Measurements from ENCODE around the gene HMCN2. TPM values are rescaled to one million over a fixed set of nuclear protein-coding genes. Genes with fewer than 3 reads are reported as not detected.
"Not testable (repeated sequence)": the region's sequence is repeated elsewhere in the genome, so short reads cannot be mapped to it uniquely, and the experiment has no call there.

HMCN2 gene
- total and polyA plus RNA-seq, 2 donors = 0.90 to 2.2 TPM

DNA sequence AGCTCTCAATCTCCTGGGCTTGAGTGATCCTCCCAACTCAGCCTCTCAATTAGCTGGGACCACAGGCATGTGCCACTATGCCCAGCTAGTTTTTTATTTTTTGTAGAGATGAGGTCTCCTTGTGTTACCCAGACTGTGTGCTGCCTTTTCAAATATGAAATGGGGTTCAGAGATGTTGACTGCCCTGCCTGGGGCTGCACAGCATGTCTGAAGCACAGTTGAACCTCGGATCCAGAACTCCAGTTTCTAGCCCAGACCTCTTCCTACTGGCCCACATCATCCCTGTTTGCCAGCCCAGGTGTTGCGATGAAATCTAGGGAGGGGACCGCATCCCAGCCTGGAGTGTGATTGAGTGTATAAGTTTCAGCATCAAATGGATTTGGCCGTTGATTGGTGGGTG lies 69.4 kb downstream of the HMCN2 start:
- H3K9me3 ChIP-seq (ENCODE audit: control insufficient read depth in 2 of 2, insufficient read depth in 1 of 2, low read length in 1 of 2) = no peaks in the 10 kb centered on the region

DNA sequence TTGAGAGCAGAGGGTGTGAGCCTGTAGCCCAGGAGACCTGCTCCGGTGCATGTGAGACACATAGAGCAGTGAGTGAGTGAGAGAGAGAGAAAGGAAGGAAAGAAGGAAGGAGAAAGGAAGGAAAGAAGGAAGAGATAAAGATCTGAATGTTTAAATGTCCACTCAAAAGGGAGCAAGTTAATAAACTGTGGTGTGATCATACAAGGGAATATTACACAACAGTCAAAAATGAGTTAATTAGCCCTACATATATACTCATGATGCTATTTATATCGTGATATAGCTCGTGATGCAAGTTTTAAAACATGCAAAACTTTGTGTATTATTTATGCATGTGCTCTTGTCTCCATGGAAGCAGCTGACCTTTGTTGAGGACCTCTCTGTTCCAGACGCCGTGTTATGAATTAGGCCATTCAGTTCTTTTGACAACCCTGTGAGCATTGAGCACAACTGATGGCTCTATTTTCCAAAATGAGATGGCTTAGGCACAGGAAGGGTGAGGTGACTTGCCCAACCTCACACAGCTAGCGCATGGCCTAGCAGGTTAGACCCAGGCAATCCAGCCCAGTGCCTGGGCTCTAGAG lies 70.6 kb downstream of the HMCN2 start:
- Histone ChIP-seq H3K4me1 (ENCODE audit: control insufficient read depth in 2 of 2, insufficient read depth in 2 of 2, low read length in 2 of 2) (no peaks in the 10 kb centered on the region), H3K9me3 (ENCODE audit: control insufficient read depth in 2 of 2, insufficient read depth in 1 of 2, low read length in 1 of 2) (no peaks in the 10 kb centered on the region), H3K27ac (ENCODE audit: low read depth in 1 of 2, low read length in 1 of 2) (no peak overlapping the region), H3K27me3 (ENCODE audit: control insufficient read depth in 2 of 2, insufficient read depth in 1 of 2, low read length in 1 of 2) (peaks cover 0 to 10% of the 10 kb centered on the region in 2 donors), H3K36me3 (ENCODE audit: control insufficient read depth in 2 of 2, insufficient read depth in 2 of 2, low read length in 1 of 2) (no peaks in the 10 kb centered on the region), H3K4me3 (ENCODE audit: low read length in 2 of 2) (no peak overlapping the region)
- DNase-seq (ENCODE audit: low read depth in 6 of 9, low spot score in 9 of 9) = no peak
- WGBS = 87% methylated on average over 6 of the region's 6 CpGs

More for the DNA sequence above, 69.4 kb downstream of the HMCN2 start:
- Histone ChIP-seq H3K4me3 (ENCODE audit: low read length in 2 of 2) (no peak overlapping the region), H3K27me3 (ENCODE audit: control insufficient read depth in 2 of 2, insufficient read depth in 1 of 2, low read length in 1 of 2) (peaks cover 0 to 14% of the 10 kb centered on the region in 2 donors), H3K27ac (ENCODE audit: low read depth in 1 of 2, low read length in 1 of 2) (no peak overlapping the region), H3K4me1 (ENCODE audit: control insufficient read depth in 2 of 2, insufficient read depth in 2 of 2, low read length in 2 of 2) (no peaks in the 10 kb centered on the region), H3K36me3 (ENCODE audit: control insufficient read depth in 2 of 2, insufficient read depth in 2 of 2, low read length in 1 of 2) (no peaks in the 10 kb centered on the region)
- no peak for DNase-seq (ENCODE audit: low read depth in 6 of 9, low spot score in 9 of 9)
- 90% methylated on average over 4 of the region's 4 CpGs for WGBS

- no peak for DNase-seq (ENCODE audit: low read depth in 6 of 9, low spot score in 9 of 9)
- 90% methylated on average over 9 of the region's 9 CpGs for WGBS
- Histone ChIP-seq H3K4me1 (ENCODE audit: control insufficient read depth in 2 of 2, insufficient read depth in 2 of 2, low read length in 2 of 2) (no peaks in the 10 kb centered on the region), H3K36me3 (ENCODE audit: control insufficient read depth in 2 of 2, insufficient read depth in 2 of 2, low read length in 1 of 2) (no peaks in the 10 kb centered on the region), H3K27me3 (ENCODE audit: control insufficient read depth in 2 of 2, insufficient read depth in 1 of 2, low read length in 1 of 2) (peaks cover 0 to 10% of the 10 kb centered on the region in 2 donors), H3K4me3 (ENCODE audit: low read length in 2 of 2) (no peak overlapping the region), H3K27ac (ENCODE audit: low read depth in 1 of 2, low read length in 1 of 2) (no peak overlapping the region), H3K9me3 (ENCODE audit: control insufficient read depth in 2 of 2, insufficient read depth in 1 of 2, low read length in 1 of 2) (no peaks in the 10 kb centered on the region)
Measured at GRCh38 chr9:130336885-130337284, 71.3 kb downstream of the HMCN2 start.

- Histone ChIP-seq H3K27ac (ENCODE audit: low read depth in 1 of 2, low read length in 1 of 2) (no peak overlapping the region), H3K9me3 (ENCODE audit: control insufficient read depth in 2 of 2, insufficient read depth in 1 of 2, low read length in 1 of 2) (no peaks in the 10 kb centered on the region), H3K27me3 (ENCODE audit: control insufficient read depth in 2 of 2, insufficient read depth in 1 of 2, low read length in 1 of 2) (peaks cover 0 to 8% of the 10 kb centered on the region in 2 donors), H3K36me3 (ENCODE audit: control insufficient read depth in 2 of 2, insufficient read depth in 2 of 2, low read length in 1 of 2) (no peaks in the 10 kb centered on the region), H3K4me1 (ENCODE audit: control insufficient read depth in 2 of 2, insufficient read depth in 2 of 2, low read length in 2 of 2) (no peaks in the 10 kb centered on the region), H3K4me3 (ENCODE audit: low read length in 2 of 2) (no peak overlapping the region)
- DNase-seq (ENCODE audit: low read depth in 6 of 9, low spot score in 9 of 9) = no peak
- WGBS = 94% methylated on average over 9 of the region's 9 CpGs
Measured at GRCh38 chr9:130337318-130337717, 71.8 kb downstream of the HMCN2 start.

DNA sequence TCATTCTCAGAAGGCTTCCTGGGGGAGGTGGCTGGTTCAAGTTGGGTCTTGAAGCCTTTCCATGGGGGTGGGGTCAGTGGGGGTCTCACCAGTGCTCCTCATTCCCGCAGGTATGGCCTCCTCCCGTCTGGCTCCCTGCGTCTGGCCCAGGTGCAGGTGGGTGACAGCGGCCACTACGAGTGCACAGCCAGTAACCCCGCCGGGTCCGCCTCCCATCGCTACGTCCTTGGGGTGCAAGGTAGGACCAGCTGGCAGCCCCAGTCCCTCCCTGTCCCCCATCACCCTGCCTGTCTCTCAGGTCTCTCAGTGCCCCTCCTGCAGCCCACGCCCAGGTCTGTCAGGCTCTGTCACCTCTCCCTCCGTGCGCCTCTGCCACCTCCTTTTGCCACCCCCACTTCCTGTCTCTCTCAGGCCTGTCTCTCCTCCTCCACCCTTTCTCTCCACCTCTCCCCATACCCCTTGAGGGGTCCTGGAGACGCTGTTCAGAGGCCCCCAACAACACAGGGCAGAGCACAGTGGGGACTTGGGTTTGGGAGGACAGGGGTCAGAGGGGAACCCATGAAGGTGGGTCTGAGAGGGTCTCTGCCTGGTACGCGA lies 72.3 kb downstream of the HMCN2 start:
- whole genome bisulfite sequencing = 85% methylated on average over 16 of the region's 16 CpGs
- H3K36me3 ChIP-seq (ENCODE audit: control insufficient read depth in 2 of 2, insufficient read depth in 2 of 2, low read length in 1 of 2) = no peaks in the 10 kb centered on the region
- H3K27me3 ChIP-seq (ENCODE audit: control insufficient read depth in 2 of 2, insufficient read depth in 1 of 2, low read length in 1 of 2) = peaks cover 0 to 5% of the 10 kb centered on the region in 2 donors
- no peaks in the 10 kb centered on the region for H3K9me3 ChIP-seq (ENCODE audit: control insufficient read depth in 2 of 2, insufficient read depth in 1 of 2, low read length in 1 of 2)
- H3K4me1 ChIP-seq (ENCODE audit: control insufficient read depth in 2 of 2, insufficient read depth in 2 of 2, low read length in 2 of 2) = no peaks in the 10 kb centered on the region
- no peak overlapping the region for H3K27ac ChIP-seq (ENCODE audit: low read depth in 1 of 2, low read length in 1 of 2)
- DNase-seq (ENCODE audit: low read depth in 6 of 9, low spot score in 9 of 9) = no peak
- H3K4me3 ChIP-seq (ENCODE audit: low read length in 2 of 2) = no peak overlapping the region

DNA sequence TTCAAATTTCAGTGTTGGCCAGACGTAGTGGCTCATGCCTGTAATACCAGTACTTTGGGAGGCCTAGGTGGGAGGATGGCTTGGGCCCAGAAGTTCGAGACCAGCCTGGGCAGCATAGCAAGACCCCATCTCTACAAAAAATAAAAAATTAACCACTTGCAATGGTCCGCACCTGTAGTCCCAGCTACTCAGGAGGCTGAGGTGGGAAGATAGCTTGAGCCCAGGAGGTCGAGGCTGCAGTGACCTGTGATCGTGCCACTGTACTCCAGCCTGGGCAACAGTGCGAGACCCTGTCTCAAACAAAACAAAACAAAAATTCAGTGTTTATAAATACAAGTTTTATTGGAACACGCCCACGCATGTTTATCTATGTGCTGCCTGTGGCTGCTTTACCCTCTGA lies 73.3 kb downstream of the HMCN2 start:
- not testable (repeated sequence) for H3K27me3 ChIP-seq (ENCODE audit: control insufficient read depth in 2 of 2, insufficient read depth in 1 of 2, low read length in 1 of 2); H3K4me3 ChIP-seq (ENCODE audit: low read length in 2 of 2); DNase-seq (ENCODE audit: low read depth in 6 of 9, low spot score in 9 of 9); H3K4me1 ChIP-seq (ENCODE audit: control insufficient read depth in 2 of 2, insufficient read depth in 2 of 2, low read length in 2 of 2); H3K9me3 ChIP-seq (ENCODE audit: control insufficient read depth in 2 of 2, insufficient read depth in 1 of 2, low read length in 1 of 2); H3K36me3 ChIP-seq (ENCODE audit: control insufficient read depth in 2 of 2, insufficient read depth in 2 of 2, low read length in 1 of 2); H3K27ac ChIP-seq (ENCODE audit: low read depth in 1 of 2, low read length in 1 of 2)
- 97% methylated on average over 8 of the region's 8 CpGs for WGBS

- H3K4me1 ChIP-seq (ENCODE audit: control insufficient read depth in 2 of 2, insufficient read depth in 2 of 2, low read length in 2 of 2) = no peaks in the 10 kb centered on the region
- H3K36me3 ChIP-seq (ENCODE audit: control insufficient read depth in 2 of 2, insufficient read depth in 2 of 2, low read length in 1 of 2) = no peaks in the 10 kb centered on the region
- H3K27ac ChIP-seq (ENCODE audit: low read depth in 1 of 2, low read length in 1 of 2) = no peak overlapping the region
- 72% methylated on average over 4 of the region's 4 CpGs for WGBS
- no peak overlapping the region for H3K4me3 ChIP-seq (ENCODE audit: low read length in 2 of 2)
- no peaks in the 10 kb centered on the region for H3K27me3 ChIP-seq (ENCODE audit: control insufficient read depth in 2 of 2, insufficient read depth in 1 of 2, low read length in 1 of 2)
- H3K9me3 ChIP-seq (ENCODE audit: control insufficient read depth in 2 of 2, insufficient read depth in 1 of 2, low read length in 1 of 2) = no peaks in the 10 kb centered on the region
- no peak for DNase-seq (ENCODE audit: low read depth in 6 of 9, low spot score in 9 of 9)
Measured at GRCh38 chr9:130339306-130339705, 73.7 kb downstream of the HMCN2 start.

DNA sequence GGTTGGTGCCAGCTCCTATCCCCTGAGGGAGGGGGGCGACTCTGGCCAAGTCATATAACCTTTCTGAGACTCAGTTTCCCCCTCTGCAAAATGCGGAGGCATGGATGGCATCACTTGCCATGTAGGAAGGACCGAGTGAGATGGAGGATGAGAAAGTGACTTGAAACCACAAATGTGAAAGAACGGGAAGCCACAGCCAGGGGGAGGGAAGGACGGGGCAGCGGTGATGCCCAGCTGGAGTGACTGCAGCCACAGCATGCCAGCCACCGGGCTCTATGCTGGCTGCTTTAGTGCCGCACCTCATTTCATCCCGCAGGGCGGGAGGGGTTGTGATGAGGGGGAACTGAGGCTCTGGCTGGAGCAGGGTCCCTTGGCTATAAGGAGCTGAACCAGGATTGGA lies 74.5 kb downstream of the HMCN2 start:
- WGBS = 43% methylated on average over 10 of the region's 10 CpGs
- no peaks in the 10 kb centered on the region for H3K4me1 ChIP-seq (ENCODE audit: control insufficient read depth in 2 of 2, insufficient read depth in 2 of 2, low read length in 2 of 2)
- no peak for DNase-seq (ENCODE audit: low read depth in 6 of 9, low spot score in 9 of 9)
- H3K27me3 ChIP-seq (ENCODE audit: control insufficient read depth in 2 of 2, insufficient read depth in 1 of 2, low read length in 1 of 2) = no peaks in the 10 kb centered on the region
- H3K36me3 ChIP-seq (ENCODE audit: control insufficient read depth in 2 of 2, insufficient read depth in 2 of 2, low read length in 1 of 2) = no peaks in the 10 kb centered on the region
- H3K9me3 ChIP-seq (ENCODE audit: control insufficient read depth in 2 of 2, insufficient read depth in 1 of 2, low read length in 1 of 2) = no peaks in the 10 kb centered on the region
- no peak overlapping the region for H3K27ac ChIP-seq (ENCODE audit: low read depth in 1 of 2, low read length in 1 of 2)
- no peak overlapping the region for H3K4me3 ChIP-seq (ENCODE audit: low read length in 2 of 2)

DNA sequence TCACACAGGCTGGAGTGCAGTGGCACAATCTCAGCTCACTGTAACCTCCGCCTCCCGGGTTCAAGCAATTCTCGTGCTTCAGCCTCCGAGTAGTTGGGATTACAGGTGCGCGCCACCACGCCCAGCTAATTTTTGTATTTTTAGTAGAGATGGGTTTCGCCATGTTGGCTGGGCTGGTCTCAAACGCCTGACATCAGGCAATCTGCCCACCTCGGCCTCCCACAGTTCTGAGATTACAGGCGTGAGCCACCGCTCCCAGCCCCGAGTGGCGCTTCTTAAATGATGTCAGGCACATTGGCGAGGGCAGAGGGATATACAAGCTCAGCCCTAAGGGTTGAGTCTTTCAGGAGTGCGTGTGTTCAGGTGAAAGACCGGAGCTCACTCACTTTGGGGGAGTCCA lies 75.0 kb downstream of the HMCN2 start:
- not testable (repeated sequence) for DNase-seq (ENCODE audit: low read depth in 6 of 9, low spot score in 9 of 9); H3K27me3 ChIP-seq (ENCODE audit: control insufficient read depth in 2 of 2, insufficient read depth in 1 of 2, low read length in 1 of 2); H3K4me3 ChIP-seq (ENCODE audit: low read length in 2 of 2); H3K4me1 ChIP-seq (ENCODE audit: control insufficient read depth in 2 of 2, insufficient read depth in 2 of 2, low read length in 2 of 2); H3K27ac ChIP-seq (ENCODE audit: low read depth in 1 of 2, low read length in 1 of 2); H3K36me3 ChIP-seq (ENCODE audit: control insufficient read depth in 2 of 2, insufficient read depth in 2 of 2, low read length in 1 of 2); H3K9me3 ChIP-seq (ENCODE audit: control insufficient read depth in 2 of 2, insufficient read depth in 1 of 2, low read length in 1 of 2)
- WGBS = 96% methylated on average over 17 of the region's 17 CpGs
